OCI-LY3 (cell line): ENCODE results near the gene UQCC2.

Experiments
- H2AFZ ChIP-seq: fragments of 200-600, 300-600 bp; shearing (Covaris generic); 2 replicates; pipeline ENCODE4 v1.6.0; 2014; ENCODE audit warnings: antibody characterized with exemption, low read depth, low read length
- H3K27ac ChIP-seq: fragments of 200-600, 300-600 bp; sonication (generic); 2 replicates; pipeline ENCODE4 v1.5.1; 2014; ENCODE audit warnings: mild to moderate bottlenecking, low read length, moderate library complexity, mixed read lengths
- H3K27me3 ChIP-seq: fragments of 200-600, 300-600 bp; sonication (generic); 2 replicates; pipeline ENCODE4 v1.6.1; 2014; ENCODE audit warnings: low read depth, low read length, mixed read lengths
- H3K36me3 ChIP-seq: fragments of 200-600, 300-600 bp; sonication (generic); replicated peaks from 2 replicates; pipeline ENCODE3; 2014; ENCODE audit warnings: low read depth, low read length, mixed read lengths
- H3K4me1 ChIP-seq: fragments of 300-600, 200-600 bp; sonication (generic); 2 replicates; pipeline ENCODE4 v1.6.1; 2014; ENCODE audit warnings: low read length, mixed read lengths
- H3K4me2 ChIP-seq: fragments of 200-600, 300-600 bp; sonication (generic); 2 replicates; pipeline ENCODE4 v1.6.1; 2014; ENCODE audit warnings: low read length, mixed read lengths
- H3K4me3 ChIP-seq: fragments of 300-600, 200-600 bp; sonication (generic); 2 replicates; pipeline ENCODE4 v1.5.1; 2014; ENCODE audit warnings: antibody characterized with exemption, mild to moderate bottlenecking, low read length, moderate library complexity
- H3K79me2 ChIP-seq: fragments of 300-600, 200-600 bp; shearing (Covaris generic); 2 replicates; pipeline ENCODE4 v1.6.1; 2014; ENCODE audit warnings: mild to moderate bottlenecking, low read length, mixed read lengths
- H3K9ac ChIP-seq: fragments of 300-600, 200-600 bp; shearing (Covaris generic); 2 replicates; pipeline ENCODE4 v1.6.0; 2014; ENCODE audit warnings: mild to moderate bottlenecking, low read length, moderate library complexity
- H3K9me3 ChIP-seq: fragments of 200-600, 300-600 bp; shearing (Covaris generic); 2 replicates; pipeline ENCODE4 v1.6.1; 2014; ENCODE audit warnings: low read length, mixed read lengths; ENCODE audit not compliant: insufficient read depth
- H4K20me1 ChIP-seq: fragments of 200-600, 300-600 bp; sonication (generic); 2 replicates; pipeline ENCODE4 v1.6.1; 2016; ENCODE audit warnings: low read length, mixed read lengths; ENCODE audit not compliant: insufficient read depth
- EZH2phosphoT487 ChIP-seq: fragments of 200-600 bp; shearing (Covaris generic); IDR thresholded peaks from 2 replicates; pipeline ENCODE4 v1.6.1; 2018; ENCODE audit warnings: antibody characterized with exemption, mixed run types, low read depth
- TF ChIP-seq, protein P1 (sequence below): fragments of 200-600, 300-600 bp; sonication (generic); IDR thresholded peaks from 2 replicates; pipeline ENCODE4 v1.5.1; 2014; ENCODE audit warnings: antibody characterized with exemption, low read length, low read depth

UQCC2 gene

DNA sequence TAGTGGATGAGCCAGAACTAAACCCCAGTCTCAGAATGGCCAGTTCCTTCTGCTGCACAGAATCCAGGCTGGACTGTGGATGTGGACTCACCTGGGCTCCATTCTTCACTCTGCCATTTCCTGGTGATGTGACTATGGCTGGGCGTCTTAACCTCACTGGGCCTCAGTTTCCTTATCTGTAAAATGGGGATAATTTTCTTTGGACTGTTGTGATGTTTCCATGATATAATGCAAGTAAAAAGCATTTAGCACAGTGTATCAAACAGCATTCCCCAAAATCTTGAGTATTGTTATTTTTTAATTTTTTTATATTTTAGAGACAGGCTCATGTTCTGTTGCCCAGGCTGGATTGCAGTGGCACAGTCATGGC, 41.1 kb upstream of the UQCC2 start:
- no peak overlapping the region for H3K4me2 ChIP-seq
- no peaks in the 10 kb centered on the region for H3K36me3 ChIP-seq
- no peak overlapping the region for H3K27ac ChIP-seq

DNA sequence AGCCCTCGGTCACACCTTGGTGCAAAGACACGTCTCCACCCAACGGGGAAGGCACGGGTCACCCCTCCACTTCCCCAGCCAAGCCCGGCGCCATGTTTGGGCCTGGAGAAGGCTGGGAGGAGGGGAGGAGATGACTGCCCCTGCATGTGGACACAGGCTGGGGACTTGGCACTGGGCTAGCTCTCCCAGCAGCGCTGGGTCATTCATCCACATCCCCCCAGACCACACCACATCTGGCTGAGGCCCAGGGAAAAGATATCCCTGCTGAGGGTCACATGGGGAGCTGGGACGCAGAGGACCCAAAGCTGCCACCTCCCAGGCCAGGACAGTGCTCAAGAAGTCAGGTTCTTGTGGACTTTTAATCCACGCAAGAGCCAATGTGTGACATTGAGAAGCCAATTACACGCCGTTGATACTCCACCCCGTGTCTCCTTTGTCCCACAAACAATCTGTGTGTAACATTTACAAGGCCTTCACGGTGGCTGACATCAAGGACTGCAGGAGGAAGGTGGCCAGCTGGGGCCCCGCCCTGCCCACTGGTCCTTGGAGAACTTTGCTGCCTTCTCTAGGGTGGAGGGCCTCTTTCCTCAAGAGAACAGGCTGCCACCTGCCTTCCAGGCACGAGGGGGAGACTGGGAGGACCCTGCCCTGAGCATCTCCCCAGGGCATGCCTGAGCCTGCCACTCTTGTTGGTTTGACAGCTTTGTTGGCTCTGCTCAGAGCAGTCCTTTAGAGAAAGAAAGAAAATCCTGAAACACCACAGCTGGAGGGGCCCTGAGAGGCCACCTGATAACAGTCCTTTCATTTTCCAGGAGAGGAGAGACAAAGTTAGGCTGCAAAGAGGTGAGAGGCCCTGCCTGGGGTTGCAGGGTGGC, 40.5 kb upstream of the UQCC2 start:
- no peak overlapping the region for H3K4me2 ChIP-seq
- H4K20me1 ChIP-seq: no peaks in the 10 kb centered on the region

More for the DNA sequence above, 41.1 kb upstream of the UQCC2 start:
- Histone ChIP-seq H3K9ac (no peak overlapping the region), H4K20me1 (no peaks in the 10 kb centered on the region), H3K4me3 (no peak overlapping the region), H2AFZ (no peak overlapping the region), H3K4me1 (peaks cover 12% of the 10 kb centered on the region), H3K27me3 (peaks cover 5% of the 10 kb centered on the region), H3K9me3 (no peaks in the 10 kb centered on the region), H3K79me2 (no peaks in the 10 kb centered on the region)
- TF ChIP-seq EZH2phosphoT487: no peak
- TF ChIP-seq, protein P1, sequence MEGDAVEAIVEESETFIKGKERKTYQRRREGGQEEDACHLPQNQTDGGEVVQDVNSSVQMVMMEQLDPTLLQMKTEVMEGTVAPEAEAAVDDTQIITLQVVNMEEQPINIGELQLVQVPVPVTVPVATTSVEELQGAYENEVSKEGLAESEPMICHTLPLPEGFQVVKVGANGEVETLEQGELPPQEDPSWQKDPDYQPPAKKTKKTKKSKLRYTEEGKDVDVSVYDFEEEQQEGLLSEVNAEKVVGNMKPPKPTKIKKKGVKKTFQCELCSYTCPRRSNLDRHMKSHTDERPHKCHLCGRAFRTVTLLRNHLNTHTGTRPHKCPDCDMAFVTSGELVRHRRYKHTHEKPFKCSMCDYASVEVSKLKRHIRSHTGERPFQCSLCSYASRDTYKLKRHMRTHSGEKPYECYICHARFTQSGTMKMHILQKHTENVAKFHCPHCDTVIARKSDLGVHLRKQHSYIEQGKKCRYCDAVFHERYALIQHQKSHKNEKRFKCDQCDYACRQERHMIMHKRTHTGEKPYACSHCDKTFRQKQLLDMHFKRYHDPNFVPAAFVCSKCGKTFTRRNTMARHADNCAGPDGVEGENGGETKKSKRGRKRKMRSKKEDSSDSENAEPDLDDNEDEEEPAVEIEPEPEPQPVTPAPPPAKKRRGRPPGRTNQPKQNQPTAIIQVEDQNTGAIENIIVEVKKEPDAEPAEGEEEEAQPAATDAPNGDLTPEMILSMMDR: no peak

DNA sequence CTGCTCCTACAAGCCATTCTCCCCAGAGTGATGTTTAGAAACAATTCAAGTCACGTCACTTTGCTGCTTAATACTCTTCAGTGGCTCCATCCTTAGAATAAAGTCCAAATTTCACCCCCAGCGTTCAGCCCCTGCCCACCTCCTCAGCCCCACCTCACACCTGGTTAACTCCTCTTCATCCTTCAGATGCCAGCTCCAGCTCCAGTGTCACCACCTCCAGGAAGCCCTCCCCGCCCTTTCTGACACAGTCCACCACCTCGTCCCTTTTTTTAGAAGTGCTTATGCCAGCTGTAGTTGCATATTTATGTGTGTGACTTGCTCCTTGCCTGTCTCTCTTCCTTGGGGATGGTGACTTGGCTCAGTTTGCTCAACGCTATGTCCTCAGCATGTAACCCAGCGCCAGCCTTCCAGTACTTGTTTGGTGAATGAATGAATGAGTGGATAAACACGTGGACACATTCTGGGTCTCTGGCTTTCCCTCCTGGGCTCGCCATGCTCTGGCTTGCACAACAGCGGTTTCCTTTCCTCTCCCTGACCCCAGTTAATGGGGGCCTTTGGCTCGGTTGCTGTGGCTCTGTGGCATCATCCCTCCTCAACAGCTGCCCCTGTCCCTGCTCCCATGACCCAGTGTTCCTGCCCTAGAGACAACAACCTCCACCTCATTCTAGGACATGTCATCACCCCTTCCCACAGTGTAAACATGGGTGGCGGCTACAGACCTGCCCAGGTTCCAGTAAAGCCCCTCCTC, 38.9 kb upstream of the UQCC2 start:
- H3K27ac ChIP-seq: no peak overlapping the region
- no peak overlapping the region for H3K4me2 ChIP-seq

More for the DNA sequence above, 40.5 kb upstream of the UQCC2 start:
- peaks cover 12% of the 10 kb centered on the region for H3K4me1 ChIP-seq
- no peak overlapping the region for H2AFZ ChIP-seq
- H3K27ac ChIP-seq: no peak overlapping the region
- no peak overlapping the region for H3K4me3 ChIP-seq
- TF ChIP-seq, protein P1: no peak
- no peak for TF ChIP-seq EZH2phosphoT487
- H3K79me2 ChIP-seq: no peaks in the 10 kb centered on the region
- H3K9ac ChIP-seq: no peak overlapping the region
- H3K27me3 ChIP-seq: peaks cover 2% of the 10 kb centered on the region
- H3K36me3 ChIP-seq: no peaks in the 10 kb centered on the region
- H3K9me3 ChIP-seq: no peaks in the 10 kb centered on the region

More for the DNA sequence above, 38.9 kb upstream of the UQCC2 start:
- no peaks in the 10 kb centered on the region for H3K27me3 ChIP-seq
- TF ChIP-seq EZH2phosphoT487: no peak
- TF ChIP-seq, protein P1: no peak
- no peaks in the 10 kb centered on the region for H3K36me3 ChIP-seq
- no peak overlapping the region for H3K9ac ChIP-seq
- H3K79me2 ChIP-seq: no peaks in the 10 kb centered on the region
- no peak overlapping the region for H2AFZ ChIP-seq
- no peak overlapping the region for H3K4me3 ChIP-seq
- no peaks in the 10 kb centered on the region for H4K20me1 ChIP-seq
- H3K9me3 ChIP-seq: no peaks in the 10 kb centered on the region
- H3K4me1 ChIP-seq: peaks cover 10% of the 10 kb centered on the region
